Spleen (tissue), 7 donors: ENCODE measurements around the gene FUOM.

Experiments
- CTCF ChIP-seq, 11 experiments: fragments of 200-600 bp in 7 of 11; fragments of 450-650 bp in 4 of 11; sonication (generic) in 4 of 11; IDR thresholded peaks in 8 of 11; conservative IDR thresholded peaks in 3 of 11; 1 replicate in 7 of 11; 2 replicates in 4 of 11; pipeline versions ENCODE4 v1.4.0 to v1.8.0; 2016 to 2021; ENCODE audit warnings: antibody characterized with exemption in 11 of 11, inconsistent platforms in 4 of 11, mild to moderate bottlenecking in 1 of 11
- POLR2AphosphoS5 ChIP-seq, 3 donors: sonication (generic); formaldehyde crosslinking; IDR thresholded peaks; one replicate each; pipeline ENCODE4 v1.5.1; 2017; ENCODE audit warnings: antibody characterized with exemption in 3 of 3
- donor health status: DM: no; HTN: no; CAD: no; lungs with moderate emphysema.
- donor health status: DM: no; HTN: no; CAD: no.
- donor health status: DM: no; HTN: no; CAD: no.

GRCh38 chr10:133361227-133361626 lies 3.4 kb upstream of the FUOM start:
- no peak for TF ChIP-seq POLR2AphosphoS5 (IDR thresholded peaks at IDR 0.05)
- TF ChIP-seq CTCF (IDR thresholded peaks at IDR 0.05 in 8 of 11, conservative IDR thresholded peaks at IDR 0.05 in 3 of 11): no peak
